NCI-H2227 (cell line): ENCODE measurements around the gene CAMTA1.
"Not testable (repeated sequence)": the region's sequence is repeated elsewhere in the genome, so short reads cannot be mapped to it uniquely, and the experiment has no call there.

ENCODE experiments used
- DNase-seq: peaks from one replicate; lab custom pipeline; 2025; ENCODE audit not compliant: unreplicated experiment; lab: John Stamatoyannopoulos, UW

CAMTA1 gene

GRCh38 chr1:6809461-6809860, 24.2 kb downstream of the CAMTA1 start:
- DNase-seq, result no peak

GRCh38 chr1:6810146-6810734, 25.0 kb downstream of the CAMTA1 start:
- not testable (repeated sequence) for DNase-seq

GRCh38 chr1:6811583-6811982, 26.3 kb downstream of the CAMTA1 start:
- DNase-seq, result no peak

GRCh38 chr1:6813165-6813564, 27.9 kb downstream of the CAMTA1 start:
- no peak for DNase-seq

- DNase-seq, result no peak
Measured at GRCh38 chr1:6815726-6816125, 30.5 kb downstream of the CAMTA1 start.

GRCh38 chr1:6819246-6820040, 34.2 kb downstream of the CAMTA1 start:
- DNase-seq, result no peak

- DNase-seq, result no peak
Measured at GRCh38 chr1:6820899-6821298, 35.6 kb downstream of the CAMTA1 start.

- peak; percentile 13 for DNase-seq
Measured at GRCh38 chr1:6822530-6823359, 37.5 kb downstream of the CAMTA1 start.

GRCh38 chr1:6823793-6824192, 38.5 kb downstream of the CAMTA1 start:
- no peak for DNase-seq

GRCh38 chr1:6824665-6825368, 39.6 kb downstream of the CAMTA1 start:
- DNase-seq, result no peak

GRCh38 chr1:6825828-6826227, 40.6 kb downstream of the CAMTA1 start:
- no peak for DNase-seq

GRCh38 chr1:6827079-6827478, 41.8 kb downstream of the CAMTA1 start:
- no peak for DNase-seq

GRCh38 chr1:6827630-6828165, 42.4 kb downstream of the CAMTA1 start:
- DNase-seq, result no peak

GRCh38 chr1:6831366-6831765, 46.1 kb downstream of the CAMTA1 start:
- no peak for DNase-seq

GRCh38 chr1:6832006-6832405, 46.8 kb downstream of the CAMTA1 start:
- DNase-seq, result not testable (repeated sequence)

GRCh38 chr1:6832531-6833188, 47.4 kb downstream of the CAMTA1 start:
- DNase-seq, result no peak

- no peak for DNase-seq
Measured at GRCh38 chr1:6833804-6834203, 48.5 kb downstream of the CAMTA1 start.

- DNase-seq, result no peak
Measured at GRCh38 chr1:6834366-6834765, 49.1 kb downstream of the CAMTA1 start.

GRCh38 chr1:6835139-6835538, 49.9 kb downstream of the CAMTA1 start:
- DNase-seq, result no peak

GRCh38 chr1:6842301-6842700, 57.0 kb downstream of the CAMTA1 start:
- DNase-seq, result no peak
